ENCODE measurements around the gene ZCCHC17.
A peak's percentile ranks its signal among the peaks of the same experiment; 100 is the strongest.
"Not testable (repeated sequence)": the region's sequence is repeated elsewhere in the genome, so short reads cannot be mapped to it uniquely, and the experiment has no call there.

The ZCCHC17 gene, protein sequence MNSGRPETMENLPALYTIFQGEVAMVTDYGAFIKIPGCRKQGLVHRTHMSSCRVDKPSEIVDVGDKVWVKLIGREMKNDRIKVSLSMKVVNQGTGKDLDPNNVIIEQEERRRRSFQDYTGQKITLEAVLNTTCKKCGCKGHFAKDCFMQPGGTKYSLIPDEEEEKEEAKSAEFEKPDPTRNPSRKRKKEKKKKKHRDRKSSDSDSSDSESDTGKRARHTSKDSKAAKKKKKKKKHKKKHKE

DNA sequence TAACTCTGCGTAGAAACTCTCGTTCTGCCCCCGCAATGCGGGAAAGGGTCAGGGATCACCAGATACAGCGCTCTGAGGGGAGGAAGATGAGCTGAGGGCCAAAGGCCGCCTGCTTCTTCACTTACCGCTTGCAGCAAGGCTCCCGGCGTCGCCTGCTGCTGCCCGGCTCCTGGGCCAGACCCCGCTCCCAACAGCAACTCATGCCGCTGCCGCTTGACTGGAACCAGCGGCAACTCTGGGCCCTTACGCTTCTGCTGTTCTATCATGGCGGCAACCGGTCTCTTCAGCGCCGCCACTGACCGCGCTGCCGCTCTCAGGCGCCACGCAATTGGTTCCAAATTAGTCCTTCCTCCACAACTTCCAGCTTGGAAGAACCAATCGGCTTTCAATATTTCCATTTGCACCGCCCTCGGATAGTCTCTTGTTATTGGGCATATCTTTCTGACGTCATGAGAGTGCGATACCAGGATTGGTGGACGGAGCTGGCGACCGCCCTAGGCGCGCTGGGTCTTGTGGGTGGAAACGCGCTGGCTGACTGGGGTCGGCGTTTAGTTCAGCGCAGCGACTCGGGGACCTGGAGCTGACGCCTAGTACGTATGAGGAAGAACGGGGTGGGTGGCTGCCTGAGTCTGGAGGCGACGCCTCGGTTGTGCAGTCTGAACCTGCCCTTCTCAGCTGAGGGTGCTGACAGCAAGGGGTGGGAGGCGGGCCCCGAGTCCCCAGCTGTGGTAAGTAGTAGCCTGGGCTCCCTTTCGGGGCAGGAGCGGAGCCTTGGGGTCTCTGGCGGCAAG lies at the start of gene ZCCHC17, which contains the start of gene SNRNP40:
Gene ZCCHC17, plus strand, starts transcription at position 547 of the 791 bp plus-strand sequence. CDS start 13,067 bp downstream, outside the sequence.
Gene SNRNP40, minus strand, starts transcription at position 303 of the 791 bp plus-strand sequence. Its CDS starts 37 bp downstream, at position 266.
- peak; percentile 86 for DNase-seq

DNA sequence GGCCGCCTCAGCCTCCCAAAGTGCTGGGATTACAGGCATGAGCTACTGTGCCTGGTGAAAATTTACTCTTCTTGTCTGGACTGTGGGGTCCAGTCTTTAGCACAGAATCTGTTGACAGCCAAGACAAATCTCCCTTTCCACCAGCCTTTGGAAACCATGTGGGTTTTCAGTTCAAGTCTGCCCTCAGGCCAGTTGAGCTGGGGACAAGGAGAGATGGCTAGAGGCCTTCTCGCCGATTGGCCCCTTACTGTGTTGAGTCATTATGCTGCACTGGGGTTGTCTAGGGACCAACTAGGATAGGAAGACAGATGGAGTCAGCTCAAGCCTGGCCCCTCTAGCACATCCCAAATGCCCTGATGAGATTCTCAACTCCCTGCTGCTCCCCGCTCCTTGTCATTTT lies 48.6 kb upstream of the ZCCHC17 start:
- DNase-seq, result no peak

DNA sequence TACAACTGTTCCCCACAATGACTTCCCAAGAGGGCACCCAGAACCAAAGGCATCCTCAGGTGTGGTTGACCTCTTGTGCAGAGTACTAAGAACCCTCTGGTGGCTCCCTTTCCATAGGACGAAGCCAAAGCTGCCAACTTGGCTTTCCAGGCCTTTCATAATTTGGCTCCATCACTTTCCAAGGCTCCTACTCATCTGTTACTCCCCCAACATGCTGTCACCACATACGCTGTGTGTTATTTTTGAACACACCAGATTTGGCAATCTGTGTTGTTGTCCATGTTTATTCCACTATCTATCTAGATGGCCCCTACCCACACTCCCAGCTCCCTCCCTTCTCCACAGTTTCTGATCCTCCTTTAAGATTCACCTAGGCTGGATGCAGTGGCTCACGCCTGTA lies 47.0 kb upstream of the ZCCHC17 start:
- no peak for DNase-seq

DNA sequence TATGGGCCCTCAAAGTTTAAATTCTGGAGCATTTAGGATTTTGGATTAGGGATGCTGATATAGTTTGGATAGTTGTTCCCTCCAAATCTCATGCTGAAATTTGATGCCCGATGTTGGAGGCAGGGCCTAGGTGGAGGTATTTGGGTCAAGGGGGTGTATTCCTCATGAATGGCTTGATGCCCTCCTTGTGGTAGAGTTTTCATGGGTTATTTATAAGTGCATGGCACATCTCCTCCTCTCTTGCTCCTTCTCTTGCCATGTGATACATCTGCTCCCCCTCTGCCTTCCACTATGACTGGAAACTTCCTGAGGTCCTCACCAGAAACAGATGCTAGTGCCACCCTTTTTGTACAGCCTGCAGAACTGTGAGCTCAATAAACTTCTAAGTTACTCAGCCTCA lies 39.6 kb upstream of the ZCCHC17 start:
- DNase-seq, result no peak

DNA sequence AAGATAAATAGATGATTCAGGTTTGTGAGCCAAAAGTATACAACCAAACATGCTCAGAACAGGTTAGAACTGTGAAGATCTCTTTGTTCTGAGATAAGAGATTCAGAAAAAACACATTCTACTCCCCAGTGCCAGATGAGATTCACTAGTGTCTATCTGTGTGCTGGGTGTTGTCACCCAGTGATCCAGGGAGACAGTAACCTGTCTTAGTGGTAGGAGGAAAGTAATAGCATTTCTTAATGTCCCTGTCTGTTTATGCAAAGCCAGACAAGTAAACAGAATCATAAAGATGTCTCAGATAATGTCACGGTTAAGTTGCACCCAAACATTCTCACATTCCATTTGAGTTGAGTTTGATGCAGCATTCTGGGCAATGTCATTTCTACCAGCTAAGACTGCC lies 38.3 kb upstream of the ZCCHC17 start:
- no peak for DNase-seq

DNA sequence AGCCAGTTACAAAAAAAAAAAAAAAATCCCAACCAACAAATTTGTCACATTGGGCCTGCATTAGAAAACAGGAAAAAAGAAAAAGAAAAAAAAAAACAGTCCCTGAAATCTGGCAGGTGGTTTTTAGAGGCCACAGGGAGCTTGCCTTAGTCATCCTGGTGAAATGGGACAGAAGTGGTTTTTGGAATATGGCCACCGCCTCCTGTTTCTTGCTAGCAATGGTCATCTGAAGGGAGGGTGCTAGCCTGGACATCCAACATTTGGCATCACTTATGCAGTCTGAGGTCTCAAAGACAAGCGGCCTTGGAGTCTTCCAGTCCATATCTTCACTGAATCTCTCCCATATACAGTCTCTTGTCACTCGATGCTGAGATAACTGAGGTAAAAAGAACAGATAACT lies 37.1 kb upstream of the ZCCHC17 start:
- DNase-seq, result no peak

DNA sequence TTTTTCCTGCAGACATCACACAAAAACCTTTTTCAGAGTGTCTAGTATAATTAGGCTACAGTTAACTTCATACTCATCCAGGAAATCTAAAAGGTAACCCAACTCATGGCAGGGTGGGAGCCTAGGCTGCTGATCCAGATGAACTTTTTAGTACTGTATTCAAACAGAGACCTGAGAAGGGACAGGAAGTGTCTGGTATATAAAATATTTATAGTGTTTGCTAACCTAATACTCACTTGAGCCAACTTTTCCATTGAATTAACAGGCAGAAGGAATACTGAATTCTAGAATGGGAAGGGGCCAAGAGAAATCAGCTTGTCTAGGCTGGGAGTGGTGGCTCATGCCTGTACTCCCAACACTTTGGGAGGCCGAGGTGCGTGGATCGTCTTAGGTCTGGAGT lies 34.9 kb upstream of the ZCCHC17 start:
- DNase-seq, result no peak

DNA sequence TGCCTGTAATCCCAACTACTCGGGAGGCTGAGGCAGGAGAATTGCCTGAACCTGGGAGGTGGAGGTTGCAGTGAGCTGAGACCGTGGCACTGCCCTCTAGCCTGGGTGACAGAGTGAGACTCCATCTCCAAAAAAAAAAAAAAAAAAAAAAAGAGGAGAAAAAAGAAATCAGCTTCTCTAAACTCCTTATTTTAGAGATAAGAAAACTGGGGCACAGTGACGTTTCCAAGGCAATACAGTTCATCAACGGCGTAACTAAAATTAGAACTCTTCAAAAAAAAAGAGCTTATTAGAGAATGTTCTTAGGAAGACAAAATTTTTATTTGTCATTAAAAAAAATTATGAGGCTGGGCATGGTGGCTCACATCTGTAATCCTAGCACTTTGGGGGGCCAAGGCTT lies 34.4 kb upstream of the ZCCHC17 start:
- DNase-seq, result not testable (repeated sequence)

DNA sequence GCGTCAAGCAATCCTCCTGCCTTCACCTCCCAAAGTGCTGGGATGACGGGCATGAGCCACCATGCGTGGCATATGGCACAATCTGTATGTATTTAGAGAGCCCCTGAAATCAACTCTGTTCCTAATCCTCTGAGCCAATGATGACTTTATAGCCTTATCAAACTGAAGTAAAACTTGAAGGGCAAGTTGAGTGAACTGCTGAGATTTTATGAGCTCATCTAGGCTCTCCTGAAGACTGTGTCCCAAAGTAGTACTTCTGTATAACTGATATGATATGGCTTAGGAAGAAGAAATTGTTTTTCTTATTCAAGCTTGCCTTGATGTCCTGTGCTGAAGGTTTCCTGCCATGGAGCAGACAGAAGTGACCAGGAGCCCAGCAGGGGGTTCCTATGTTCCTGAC lies 33.4 kb upstream of the ZCCHC17 start:
- no peak for DNase-seq

DNA sequence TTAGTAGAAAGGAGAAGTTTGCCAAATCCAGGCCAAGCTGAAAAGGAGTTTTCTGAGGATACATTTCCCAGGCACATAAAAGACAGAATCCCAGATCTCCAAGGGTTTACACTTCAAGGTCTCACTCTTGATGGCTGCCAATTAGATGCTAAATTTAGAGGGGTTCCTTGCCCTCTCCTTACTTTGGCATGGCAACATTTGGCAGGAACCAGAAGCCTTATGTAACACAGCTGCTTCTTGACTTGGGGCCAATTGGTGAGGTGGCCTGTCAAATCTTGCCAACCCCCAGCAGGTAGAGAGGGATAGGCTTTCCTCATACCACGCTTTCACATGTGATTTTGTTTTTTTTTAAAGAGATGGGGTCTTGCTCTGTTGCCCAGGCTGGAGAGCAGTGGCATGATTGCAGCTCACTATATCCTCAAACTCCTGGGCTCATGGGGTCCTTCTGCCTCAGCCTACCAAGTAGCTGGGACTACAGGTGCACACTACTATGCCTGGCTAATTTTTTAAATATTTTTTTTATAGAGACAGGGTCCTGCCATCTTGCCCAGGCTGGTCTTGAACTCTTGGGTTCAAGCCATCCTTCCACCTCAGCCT lies 31.9 kb upstream of the ZCCHC17 start:
- DNase-seq, result no peak

DNA sequence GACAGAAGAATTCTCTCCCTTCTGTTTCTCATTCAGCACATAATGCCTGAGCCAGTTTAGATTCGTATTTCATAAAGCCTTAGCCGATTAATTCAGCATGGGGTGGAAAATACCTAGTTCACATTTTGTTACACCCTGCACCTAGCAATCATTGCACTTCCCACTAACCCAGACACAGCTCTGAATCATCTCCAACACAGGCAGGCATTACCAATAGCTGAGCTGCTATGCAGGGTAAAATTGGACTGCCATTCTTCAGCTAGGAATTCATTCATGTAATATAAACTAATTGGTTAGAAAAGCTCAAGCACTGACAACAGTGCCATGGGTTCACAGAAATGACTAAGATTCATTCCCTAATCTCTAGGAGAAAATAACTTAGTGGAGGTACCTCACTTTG lies 30.3 kb upstream of the ZCCHC17 start:
- no peak for DNase-seq

DNA sequence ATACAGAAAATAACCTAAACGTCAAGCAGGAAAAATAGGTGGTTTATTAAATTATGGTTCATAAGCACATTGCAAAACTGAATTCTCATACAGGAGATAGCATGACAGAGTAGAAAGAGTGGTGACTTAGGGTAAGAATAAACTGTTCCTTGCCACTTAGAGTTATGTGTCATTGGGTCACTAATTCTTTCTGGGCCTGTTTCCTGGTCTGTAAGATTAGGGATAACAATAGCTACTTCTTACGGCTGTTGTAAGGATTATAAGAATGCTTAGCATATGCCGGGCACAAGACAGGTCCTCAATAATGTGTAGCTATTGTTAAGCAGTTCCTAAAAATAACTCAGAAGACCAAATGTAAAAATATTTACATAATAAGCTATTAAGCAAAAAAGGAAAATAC lies 24.5 kb upstream of the ZCCHC17 start:
- DNase-seq, result no peak

DNA sequence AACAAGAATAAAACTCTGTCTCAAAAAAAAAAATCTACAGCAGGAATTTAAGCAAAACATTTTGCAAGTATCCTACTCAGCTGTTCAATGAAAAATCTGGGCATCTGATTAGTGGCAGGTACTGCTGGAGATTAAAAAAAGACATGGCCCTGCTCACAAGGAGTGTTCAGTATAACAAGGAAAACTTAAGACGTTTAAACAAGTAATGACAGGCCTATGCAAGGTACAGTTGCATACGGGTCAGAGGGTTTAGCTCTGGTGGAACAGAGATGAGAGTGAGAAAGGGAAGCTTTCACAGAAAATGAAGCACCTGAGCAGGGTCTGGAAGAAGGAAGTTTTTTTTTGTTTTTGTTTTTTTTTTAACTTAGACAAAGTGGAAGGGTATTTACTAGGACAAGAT lies 23.2 kb upstream of the ZCCHC17 start:
- no peak for DNase-seq

DNA sequence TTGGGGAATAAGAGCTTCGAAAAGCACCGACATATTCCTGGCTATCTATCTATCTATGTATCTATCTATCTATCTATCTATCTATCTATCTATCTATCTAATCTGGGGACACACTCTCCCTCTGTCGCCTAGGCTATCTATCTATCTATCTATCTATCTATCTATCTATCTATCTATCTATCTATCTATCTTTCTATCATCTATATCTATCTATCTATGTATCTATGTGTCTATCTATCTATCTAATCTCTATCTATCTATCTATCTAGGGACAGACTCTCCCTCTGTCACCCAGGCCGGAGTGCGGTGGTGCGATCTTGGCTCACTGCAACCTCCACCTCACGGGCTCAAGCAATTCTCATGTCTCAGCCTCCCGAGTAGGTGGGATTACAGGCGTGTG lies 14.4 kb upstream of the ZCCHC17 start:
- DNase-seq, result not testable (repeated sequence)

DNA sequence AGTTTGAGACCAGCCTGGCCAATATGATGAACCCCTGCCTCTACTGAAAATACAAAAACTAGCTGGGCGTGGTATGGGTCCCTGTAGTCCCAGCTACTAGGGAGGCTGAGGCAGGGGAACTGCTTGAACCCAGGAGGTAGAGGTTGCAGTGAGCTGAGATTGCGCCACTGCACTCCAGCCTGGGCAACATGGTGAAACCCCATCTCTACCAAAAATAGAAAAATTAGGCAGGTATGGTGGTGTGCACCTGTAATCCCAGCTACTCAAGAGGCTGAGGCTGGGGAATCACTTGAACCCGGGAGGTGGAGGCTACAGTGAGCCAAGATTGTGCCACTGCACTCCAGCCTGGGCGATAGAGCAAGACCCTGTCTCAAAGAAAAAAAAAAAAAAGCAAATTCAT lies 9.0 kb upstream of the ZCCHC17 start:
- DNase-seq, result not testable (repeated sequence)

DNA sequence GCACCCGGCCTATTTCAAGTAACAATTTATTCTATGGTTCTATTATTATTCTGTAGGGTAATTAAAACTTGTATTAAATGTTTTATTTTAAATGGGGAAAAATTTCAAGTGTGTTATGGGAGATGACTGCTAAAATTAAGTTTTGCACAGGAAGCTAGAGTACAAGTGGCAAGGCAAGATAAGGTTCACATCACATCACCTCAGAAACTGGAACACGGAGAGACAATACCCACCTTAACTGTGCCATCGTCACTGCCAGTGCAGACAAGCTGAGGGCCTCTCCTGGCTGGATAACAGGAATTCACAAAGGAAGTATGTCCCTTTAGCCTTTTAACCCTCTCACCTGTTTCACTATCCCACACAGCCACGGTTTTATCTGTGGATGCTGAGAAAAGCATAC lies 7.8 kb upstream of the ZCCHC17 start:
- DNase-seq, result no peak

DNA sequence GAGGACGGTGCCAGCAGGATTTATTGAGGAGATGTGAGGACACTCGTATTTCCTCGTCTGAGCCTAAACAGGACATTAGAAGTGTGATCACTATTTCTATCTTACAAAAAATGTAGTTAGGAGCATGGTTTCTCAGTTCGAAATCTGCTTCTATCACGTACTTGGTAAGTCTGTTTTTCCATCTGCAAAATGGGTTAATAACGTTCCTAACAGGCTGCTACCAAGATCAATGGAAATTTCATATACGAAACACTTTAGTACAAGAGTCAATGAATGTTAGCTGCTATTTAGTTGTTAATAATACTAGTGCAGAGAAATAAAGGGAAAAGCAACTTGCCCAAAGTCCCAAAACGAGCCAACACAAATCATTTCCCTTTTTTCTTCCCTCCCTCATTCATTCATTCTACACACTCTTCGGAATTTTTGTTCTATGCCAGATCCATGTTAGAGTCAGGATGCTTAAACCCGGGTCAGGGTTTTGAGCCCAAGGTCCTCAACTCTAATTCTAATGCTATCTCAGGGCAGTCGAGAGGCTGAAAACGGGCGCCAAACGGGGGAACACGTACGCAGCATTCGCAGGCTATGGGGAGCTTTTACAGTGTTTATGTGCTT lies 852 bp upstream of the ZCCHC17 start:
- no peak for DNase-seq

DNA sequence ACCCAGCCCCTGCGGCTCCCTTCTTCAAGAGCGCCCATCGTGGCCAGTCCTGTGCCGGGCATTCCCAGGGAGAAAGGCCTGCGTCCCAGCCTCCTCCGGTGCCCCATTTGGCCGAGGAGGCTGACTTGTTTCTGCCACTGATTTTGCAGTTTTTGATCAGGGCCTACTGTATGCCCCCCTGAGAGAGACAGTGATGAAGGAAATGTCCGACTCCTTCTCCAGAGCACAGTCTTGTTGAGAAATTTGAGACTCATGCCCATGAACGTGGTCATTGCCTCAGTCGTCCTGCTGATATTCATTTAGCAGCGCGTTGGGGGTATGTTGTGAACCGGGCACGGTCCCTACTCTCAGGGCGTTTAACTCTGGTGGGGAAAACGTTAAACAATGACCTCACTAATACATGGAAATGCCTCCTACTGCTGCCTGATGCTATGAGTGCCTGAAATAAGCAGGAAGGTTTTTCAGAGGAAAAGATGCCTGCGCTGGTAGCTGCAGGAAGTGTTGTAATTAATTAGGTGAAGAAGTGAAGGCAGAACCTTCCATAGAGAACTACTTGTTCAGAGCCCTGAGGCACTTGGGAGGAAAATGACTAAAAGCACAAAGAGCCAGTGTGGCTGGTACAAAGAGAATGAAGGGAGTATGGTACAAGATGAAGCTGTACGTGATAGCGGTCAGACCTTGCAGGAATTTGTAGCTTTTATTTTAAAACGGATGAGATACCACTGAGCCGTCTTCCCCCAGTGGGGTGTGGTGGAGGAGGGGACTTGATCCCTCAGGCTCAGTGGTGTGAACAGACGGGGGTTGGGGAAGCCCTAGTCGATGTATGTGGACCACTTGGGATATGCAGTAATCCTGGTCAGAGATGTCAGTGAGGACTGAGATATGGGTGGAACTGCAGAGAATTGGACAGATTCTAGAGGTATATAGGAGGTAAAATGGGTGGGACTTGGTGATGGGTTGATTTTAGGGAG lies 730 bp downstream of the ZCCHC17 start:
- DNase-seq, result no peak

DNA sequence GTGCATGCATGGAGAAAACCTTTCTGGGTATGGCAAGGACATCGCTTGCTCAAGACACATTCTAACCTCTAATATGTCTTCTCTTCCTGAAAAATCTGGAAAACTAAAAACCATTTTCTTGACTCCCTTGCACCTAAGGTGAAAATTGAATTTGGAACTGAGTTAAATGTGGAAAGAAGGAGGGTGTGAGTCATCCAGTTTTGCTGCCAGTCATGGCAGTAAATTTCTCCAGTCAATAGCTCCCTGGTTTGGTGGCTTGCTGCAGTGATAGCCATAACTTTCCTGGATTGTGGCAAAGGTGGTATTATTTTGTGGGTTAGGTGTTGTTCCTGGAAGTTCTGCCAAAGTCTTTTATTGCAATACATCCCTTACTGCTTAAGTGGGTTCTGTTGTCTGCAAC lies 2.5 kb downstream of the ZCCHC17 start:
- no peak for DNase-seq

DNA sequence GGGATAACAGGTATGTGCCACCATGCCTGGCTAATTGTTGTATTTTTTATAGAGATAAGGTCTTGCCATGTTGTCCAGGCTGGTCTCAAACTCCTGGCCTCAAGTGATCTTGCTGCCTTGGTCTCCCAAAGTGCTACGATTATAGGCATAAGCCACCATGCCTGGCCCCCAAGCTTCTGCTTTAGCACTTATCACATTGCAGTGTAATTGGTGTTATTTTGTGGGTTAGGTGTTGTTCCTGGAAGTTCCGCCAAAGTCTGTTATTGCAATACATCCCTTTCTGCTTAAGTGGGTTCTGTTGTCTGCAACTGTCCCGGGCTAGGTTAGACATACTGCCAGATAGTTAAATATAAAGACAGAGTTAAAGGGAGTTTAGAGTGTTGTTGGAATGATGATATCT lies 3.4 kb downstream of the ZCCHC17 start:
- DNase-seq, result no peak

DNA sequence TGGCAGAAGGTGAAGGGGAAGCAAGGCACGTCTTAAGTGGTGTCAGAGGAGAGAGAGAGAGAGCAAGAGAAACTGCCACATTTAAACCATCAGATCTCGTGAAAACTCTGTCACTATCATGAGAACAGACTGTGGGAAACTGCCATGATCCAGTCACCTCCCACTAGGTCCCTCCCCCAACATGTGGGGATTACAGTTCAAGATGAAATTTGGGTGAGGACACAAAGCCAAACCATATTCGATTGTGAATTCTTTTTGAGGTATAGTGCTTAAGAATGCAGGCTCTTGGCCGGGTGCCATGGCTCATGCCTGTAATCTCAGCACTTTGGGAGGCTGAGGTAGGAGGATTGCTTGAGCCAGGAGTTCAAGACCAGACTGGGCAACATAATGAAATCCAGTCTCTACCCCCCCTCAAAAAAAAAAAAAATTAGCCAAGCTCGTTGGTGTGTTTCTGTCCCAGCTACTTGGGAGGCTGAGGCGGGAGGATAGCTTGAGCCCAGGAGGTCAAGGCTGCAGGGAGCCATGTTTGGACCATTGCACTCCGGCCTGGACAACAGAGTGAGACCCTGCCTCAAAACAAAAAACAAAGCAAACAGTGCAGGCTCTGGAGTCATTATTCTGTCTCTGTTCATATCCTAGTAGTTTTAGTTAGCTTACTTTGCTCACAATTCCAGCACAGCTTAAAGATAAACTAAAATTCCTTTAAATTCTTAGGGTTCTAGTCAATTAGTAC lies 6.0 kb downstream of the ZCCHC17 start:
- DNase-seq, result no peak

DNA sequence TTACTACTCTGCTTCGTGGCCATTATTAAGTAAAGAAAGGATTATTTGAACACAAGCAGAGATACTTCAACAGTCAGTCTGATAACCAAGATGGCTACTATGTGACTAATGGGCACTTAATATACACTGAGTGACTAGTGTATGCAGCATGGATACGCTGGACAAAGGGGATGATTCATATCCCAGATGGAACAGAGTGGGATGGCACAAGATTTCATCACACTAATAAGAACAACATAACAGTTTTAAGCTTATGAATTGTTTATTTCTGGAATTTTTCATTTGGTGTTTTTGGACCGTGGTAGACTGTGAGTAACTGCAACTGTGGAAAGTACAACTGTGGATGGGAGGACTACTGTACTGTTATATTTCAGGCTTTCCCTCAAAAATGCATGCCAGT lies 9.4 kb downstream of the ZCCHC17 start:
- DNase-seq, result no peak

Data from stimulated activated CD4-positive, alpha-beta T cell treated with anti-CD3 and anti-CD28 coated beads, Interleukin-4, amount 100 ng/mL, for 1 hour (primary cell).